Adrenal gland (tissue), 5 donors: ENCODE results near the gene AKR1A1.

ENCODE experiments used
- POLR2A ChIP-seq, 2 donors: fragments of 450-650 bp; IDR thresholded peaks; one replicate each; pipeline ENCODE4 v1.6.1; 2017; ENCODE audit warnings: antibody characterized with exemption in 2 of 2, mild to moderate bottlenecking in 2 of 2, moderate library complexity in 1 of 2
- TF ChIP-seq, protein P1 (sequence below), 6 experiments: fragments of 450-650 bp in 4 of 6; fragments of 200-600 bp in 2 of 6; sonication (generic) in 1 of 6; IDR thresholded peaks; 1 replicate in 5 of 6; 2 replicates in 1 of 6; pipeline versions ENCODE4 v1.5.1 to v1.8.0; 2016 to 2021; ENCODE audit warnings: antibody characterized with exemption in 6 of 6, mild to moderate bottlenecking in 2 of 6, moderate library complexity in 1 of 6
- donor health status: DM: no; HTN: no; CAD: no.

DNA sequence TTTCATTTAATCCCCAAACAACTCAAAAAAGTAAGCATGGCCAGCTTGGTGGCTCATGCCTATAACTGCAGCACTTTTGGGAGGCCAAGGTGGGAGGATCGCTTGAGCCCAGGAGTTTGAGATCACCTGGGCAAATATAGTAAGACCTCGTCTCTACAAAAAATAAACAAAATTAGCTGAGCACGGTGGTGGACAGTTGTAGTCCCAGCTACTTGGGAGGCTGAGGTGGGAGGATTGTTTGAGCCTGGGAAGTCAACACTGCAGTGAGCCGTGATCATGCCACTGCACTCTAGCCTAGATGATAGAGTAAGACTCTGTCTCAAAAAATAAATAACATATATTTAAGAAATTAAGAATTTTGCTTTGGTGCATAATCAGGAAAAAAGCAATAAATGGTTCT, 6.1 kb upstream of the AKR1A1 start:
- TF ChIP-seq, protein P1, sequence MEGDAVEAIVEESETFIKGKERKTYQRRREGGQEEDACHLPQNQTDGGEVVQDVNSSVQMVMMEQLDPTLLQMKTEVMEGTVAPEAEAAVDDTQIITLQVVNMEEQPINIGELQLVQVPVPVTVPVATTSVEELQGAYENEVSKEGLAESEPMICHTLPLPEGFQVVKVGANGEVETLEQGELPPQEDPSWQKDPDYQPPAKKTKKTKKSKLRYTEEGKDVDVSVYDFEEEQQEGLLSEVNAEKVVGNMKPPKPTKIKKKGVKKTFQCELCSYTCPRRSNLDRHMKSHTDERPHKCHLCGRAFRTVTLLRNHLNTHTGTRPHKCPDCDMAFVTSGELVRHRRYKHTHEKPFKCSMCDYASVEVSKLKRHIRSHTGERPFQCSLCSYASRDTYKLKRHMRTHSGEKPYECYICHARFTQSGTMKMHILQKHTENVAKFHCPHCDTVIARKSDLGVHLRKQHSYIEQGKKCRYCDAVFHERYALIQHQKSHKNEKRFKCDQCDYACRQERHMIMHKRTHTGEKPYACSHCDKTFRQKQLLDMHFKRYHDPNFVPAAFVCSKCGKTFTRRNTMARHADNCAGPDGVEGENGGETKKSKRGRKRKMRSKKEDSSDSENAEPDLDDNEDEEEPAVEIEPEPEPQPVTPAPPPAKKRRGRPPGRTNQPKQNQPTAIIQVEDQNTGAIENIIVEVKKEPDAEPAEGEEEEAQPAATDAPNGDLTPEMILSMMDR (IDR thresholded peaks at IDR 0.05), result no peak
- no peak for TF ChIP-seq POLR2A (IDR thresholded peaks at IDR 0.05)
